Activated T-cell treated with anti-CD3 and anti-CD28 coated beads for 24 hours (primary cell): ENCODE measurements around the gene LHX6.

Source experiments
- DNase-seq: peaks from one replicate; pipeline ENCODE4 v3.0.0-alpha.2; 2020; ENCODE audit warnings: low read depth

Gene LHX6

DNA sequence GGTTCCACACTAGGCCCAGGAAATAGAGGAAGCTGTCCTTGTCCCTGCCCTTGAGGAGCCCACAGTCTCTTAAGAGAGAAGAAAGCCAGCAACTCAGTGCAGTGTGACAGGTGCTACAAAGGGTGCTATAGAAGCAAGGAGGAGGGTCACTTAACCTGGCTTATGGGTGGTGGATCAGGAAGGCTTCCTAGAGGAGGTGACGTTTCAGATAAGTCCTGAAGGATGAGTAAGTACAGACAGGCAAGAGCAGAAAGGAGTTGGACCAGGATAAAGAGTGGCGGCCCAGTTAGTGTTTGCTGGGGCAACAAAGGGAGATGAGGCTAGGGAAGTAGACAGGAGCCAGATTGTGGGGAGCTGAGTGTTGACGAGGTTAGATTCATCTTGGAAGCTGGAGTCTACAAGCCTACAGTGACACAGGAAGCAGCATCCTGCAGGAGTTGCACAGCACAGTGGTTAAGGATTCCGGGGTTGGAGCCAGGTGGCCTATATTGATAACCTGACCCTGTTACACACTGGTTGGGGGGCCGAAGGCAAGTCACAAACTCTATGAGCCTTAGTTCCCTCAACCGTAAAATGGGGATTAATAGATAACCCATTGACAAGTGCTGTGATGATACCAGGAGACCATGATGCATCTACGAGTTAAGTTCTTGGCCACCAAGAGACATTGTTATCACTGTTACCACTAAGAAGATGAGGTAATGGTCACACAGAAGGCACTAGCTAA, 5.4 kb upstream of the LHX6 start:
- no peak for DNase-seq

DNA sequence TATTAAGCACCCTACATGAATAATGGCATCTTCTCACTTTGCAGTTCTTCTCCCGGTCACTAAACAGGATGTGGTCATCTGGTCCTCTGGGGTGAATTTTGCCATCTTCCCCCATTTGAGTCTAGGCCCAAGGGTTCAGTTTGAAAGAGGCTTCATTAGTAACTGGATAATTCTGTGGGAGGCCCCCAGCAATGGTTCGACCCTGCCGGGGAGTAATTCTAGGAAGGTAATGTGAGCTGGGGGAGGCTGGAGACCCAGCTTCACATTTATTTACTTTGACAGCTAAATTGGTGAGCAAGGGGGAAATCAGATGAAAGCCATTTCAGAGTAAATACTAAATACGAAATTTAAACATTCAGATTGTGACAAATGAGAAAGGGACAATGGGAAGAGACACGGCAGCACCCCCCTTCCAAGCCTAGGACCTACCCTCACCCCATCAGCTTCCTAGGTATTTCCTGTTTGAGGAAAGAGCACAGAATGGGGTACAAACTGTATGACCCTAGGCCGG, 4.1 kb upstream of the LHX6 start:
- DNase-seq: no peak

DNA sequence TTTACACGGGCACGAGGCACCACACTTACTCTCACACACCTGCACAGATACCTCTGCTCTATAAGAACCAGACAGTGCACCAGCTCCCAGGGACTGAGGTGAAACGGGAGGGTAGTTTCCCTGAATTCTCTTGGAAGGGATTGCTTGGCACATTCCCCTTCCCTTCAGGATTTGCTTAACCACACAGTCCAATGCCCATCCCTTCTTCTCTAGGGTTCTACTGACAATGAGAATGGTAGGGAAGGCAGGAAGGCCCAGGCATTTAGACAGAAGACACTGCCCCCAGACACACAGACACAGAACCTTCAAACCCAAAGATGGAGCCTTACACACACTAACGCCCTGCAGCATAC, 704 bp upstream of the LHX6 start:
- no peak for DNase-seq

DNA sequence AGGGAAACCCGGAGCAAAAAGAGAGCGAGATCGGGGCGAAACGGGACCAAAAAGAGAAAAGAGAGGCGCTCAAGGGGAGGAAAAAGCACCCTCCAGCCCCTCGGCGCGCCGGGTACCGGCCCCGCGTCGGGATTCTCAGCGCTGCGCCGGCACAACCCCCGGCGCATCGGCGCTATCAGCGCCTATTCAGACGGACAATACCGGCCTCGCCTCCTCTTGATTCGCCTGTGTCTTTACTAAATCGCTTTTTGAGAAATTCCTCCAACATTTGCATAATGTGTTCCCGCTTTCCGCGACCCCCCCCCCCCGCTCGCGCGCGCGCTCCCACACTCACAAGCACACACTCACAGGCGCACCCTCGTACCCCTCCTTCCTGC, 578 bp downstream of the LHX6 start:
- no peak for DNase-seq

DNA sequence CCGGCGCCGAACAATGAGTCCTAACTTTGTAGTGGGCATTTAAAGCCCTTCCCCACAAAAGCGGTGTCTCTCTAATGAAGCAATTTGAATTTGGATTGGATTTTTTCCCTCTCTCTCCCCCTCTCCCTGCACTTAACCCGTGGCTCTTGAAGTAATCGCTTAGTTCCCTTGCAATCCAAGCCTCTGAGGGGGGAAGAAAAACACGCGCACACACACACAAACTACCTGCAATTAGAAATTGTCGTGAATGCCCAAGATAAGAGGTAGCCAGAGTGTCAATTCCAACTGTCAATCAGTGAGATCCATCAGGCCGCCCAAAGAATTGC, 1.2 kb downstream of the LHX6 start:
- no peak for DNase-seq

DNA sequence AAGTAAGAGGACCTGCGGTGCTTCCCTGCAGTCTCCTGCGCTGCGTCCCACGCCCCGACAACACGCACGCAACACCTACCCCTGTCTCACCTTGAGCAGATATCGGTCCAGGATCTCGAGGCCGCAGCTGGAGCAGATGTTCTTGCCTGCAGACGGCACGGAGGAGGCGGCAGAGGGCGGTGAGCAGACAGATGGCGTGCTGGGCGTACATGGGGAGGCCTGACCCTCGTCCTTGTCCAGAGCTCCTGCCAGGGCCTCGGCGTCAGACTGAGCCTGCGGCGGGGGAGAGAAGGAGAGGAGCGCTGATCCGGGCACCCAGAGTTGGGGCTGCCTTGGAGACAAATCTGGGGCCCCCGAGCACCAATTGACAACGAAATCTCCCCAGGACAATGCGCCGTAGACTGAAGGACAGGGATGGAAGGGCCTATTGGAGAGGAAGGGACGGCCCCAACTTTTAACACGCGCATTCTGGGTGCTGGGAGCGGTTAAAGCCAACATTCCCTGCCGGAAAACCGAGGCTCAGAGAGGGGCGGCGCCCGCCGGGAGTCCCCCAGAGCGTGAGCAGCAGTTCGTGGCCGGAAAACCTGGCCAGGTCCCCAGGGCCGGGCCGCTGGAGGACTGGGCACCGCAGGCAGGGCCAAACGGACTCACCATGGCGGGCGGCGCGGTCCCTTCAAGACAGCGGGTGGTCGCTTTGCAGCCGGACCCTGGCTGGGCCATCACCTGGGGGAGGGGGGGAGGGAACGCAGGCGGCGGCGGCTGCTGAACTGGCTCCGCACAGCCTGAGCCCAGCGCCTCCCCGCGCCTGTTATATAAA, 1.8 kb downstream of the LHX6 start:
- DNase-seq: no peak

DNA sequence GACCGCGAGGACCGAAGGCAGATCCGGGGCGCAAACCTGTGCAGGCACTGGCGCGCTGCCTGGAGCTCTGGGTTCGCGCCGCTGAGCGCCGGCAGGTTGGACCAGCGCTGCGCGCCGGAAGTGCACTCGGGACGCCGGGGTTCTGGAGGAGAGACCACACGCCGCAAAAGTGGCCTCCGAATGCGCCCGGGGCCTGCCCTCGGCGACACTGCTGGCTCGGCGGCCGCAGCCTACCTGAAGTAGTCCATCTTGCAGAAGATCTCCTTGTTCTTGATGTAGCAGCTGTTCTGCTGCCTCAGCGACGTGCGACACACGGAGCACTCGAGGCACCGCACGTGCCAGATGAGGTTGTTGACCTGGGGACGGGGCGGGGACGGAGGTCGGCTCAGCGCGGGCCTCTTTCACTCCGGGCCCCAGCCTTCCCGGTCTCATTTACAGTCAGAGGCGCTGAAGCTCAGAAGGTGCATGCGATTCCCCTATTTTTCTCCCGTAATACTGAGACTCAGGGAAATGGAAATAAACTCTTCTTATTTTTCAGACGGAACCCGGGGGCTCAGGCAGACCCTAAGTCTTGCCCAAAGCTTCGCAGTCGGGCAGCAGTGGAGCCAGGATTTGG, 2.5 kb downstream of the LHX6 start:
- DNase-seq: no peak

DNA sequence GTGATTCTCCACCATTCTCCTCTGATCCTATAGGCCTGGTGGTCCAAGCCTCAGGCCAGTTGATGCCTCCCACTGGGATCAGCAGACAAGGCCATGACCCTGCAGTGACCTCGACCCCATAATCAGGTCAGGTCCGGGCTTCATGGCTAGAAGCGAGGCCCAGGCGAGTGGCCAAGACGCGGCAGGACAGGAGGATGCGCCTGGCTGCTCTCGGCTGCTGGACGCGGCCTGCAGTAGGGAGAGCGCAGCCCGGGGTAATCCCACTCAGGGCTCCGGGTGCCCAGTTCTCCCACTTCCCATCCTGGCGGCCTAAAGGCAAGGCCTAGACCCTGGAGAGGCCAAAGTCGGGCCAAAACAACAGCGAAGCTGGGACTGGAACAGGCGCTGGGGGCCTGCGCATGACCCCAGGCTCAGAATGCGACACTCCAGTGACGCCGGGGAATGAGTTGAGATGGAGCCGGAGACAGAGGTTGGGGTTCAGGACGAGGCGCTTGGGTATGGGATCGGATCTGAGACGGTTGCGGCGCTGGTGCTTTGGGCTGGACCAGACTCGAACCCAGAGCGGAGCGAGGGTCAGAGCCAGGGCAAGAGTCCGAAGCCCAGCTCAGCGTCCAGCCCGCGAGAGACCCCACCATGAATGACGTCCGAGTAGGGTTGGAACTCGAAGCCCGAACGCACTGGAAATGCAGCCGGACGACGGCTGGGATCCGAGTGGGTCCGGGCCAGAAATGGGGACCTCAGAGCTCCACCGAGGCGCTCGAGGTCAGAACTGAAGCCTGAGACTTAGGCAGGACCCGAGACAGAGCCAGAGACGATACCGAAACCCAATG, 3.2 kb downstream of the LHX6 start:
- DNase-seq: no peak

DNA sequence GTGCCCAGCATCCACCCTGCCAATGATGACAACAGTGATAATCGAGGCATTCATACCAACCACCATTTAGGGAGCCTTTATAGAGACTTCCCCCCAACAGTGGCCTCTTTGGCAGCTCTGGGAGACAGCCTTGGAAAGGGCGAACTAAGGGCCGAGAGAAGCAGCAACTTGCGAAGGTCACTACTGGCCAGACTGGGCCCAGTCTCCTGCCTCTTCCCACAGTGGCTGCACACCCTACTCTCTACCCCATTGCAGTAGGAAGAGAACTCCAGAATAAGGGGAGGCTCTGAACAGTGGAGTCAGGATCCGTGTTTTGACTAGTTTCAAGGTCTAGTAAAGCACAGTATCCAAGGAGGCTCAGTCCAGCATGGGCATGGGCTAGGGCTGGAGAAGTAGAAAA, 5.3 kb downstream of the LHX6 start:
- DNase-seq: no peak

DNA sequence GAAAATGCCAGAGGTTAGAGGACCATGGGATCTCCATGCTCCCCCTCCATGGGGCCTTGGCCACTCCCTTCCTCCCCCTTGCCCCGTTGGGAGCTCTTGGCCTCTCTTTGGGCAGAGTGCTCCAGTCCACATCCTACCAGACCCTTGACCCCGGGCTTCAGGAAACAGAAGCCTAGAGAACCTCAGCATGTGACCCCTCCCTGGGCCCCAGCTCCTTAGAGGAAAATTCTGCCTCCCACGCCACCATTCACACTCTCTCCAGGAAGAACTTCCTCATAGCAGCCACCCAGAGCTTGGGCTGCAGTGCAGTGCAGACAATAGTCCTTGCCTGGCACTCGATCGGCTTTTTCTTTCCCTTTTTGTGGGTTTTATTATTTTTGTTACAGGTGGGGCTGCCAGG, 6.0 kb downstream of the LHX6 start:
- DNase-seq: no peak

DNA sequence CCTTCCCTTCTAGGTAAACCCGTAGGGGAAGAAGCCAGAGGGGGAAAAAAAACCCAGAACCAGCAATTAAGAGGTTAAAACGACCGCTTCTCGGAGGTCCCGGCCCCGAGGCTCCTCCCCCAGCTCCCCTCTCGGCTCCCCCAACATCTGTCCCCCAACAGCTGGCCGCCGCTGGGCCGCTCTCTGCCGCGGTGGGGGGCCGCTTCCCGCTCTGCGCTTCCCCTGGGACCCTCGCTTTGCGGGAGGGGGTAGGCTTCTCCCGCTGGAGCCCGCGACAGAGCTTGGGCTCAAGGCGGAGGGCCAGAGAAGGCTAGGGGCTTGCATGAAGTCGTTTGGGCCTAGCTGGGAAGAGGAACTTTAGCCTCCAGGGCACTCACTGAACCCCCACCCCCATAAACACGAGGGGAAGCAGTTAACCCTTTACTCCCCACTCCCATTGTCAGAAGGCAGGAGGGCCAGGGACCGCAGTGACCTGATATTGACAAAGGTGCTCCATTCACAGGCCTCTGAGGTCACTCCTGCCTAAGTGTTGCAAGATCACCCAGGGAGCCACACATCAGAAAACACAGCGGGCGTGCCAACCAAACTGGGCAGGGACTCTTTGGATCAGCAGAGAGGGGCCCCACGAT, 7.5 kb downstream of the LHX6 start:
- DNase-seq: no peak

DNA sequence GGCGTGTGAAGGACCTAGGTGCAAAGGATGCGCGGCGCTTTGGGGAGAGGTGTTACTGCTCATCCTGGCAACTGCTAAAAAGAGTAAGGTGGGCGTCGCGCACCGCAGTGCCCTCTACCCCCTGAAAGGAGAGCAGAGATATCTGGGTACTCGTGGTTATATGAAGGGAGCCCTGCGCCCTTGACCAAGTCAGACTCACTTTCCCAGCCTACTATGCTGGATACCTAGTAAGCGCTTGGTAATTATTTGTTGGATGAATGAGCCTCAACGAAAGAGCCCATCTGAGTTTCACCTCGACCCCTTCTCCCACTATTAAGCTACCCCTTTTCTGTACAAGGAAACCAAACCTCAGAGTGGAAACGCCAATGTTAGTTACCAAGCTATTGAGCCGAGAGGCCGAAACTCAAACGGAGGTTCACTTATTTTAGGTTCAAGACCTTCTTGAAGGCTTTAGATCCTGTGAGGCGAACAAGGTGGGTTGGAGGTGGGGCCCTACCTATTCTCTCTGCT, 8.0 kb downstream of the LHX6 start:
- DNase-seq: no peak

DNA sequence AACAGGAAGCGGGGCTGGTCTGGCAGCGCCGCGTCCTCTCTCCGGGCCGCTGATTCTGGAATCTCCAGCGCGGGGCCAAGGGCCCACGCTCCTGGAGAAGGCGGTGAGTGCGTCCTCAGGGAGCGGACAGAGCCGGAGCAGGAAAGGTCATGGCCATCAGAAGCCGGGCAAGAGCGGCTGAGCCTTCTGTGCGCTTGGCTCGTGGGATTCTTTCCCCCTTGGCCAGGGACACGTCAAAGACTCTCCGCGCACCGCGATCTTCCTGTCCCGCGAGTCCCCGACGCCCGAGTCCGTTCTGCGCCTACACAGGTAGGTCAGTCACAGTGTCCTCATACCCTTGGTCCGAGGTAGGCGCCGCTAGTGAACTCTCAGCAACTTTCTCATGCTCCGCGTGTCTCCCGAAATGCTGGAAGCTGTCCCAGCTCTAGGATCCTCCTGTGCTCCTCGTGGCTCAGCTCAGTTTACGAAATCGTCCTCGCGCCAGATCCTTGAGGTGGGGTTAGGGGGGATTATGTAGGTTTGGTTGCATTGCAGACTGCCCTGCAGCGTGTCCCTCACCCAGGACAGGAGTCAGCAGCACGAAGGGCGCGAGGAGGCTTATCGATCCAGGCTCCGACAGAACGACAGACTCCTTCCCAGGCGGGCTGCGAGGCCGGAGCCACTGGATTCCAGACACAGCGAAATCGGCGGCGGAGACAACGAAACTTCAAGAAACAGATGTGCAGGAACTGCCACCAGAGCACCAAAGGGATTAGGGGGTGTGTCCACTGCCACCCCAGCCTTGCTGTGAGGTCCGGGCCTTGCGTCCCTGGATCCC, 8.7 kb downstream of the LHX6 start:
- no peak for DNase-seq

DNA sequence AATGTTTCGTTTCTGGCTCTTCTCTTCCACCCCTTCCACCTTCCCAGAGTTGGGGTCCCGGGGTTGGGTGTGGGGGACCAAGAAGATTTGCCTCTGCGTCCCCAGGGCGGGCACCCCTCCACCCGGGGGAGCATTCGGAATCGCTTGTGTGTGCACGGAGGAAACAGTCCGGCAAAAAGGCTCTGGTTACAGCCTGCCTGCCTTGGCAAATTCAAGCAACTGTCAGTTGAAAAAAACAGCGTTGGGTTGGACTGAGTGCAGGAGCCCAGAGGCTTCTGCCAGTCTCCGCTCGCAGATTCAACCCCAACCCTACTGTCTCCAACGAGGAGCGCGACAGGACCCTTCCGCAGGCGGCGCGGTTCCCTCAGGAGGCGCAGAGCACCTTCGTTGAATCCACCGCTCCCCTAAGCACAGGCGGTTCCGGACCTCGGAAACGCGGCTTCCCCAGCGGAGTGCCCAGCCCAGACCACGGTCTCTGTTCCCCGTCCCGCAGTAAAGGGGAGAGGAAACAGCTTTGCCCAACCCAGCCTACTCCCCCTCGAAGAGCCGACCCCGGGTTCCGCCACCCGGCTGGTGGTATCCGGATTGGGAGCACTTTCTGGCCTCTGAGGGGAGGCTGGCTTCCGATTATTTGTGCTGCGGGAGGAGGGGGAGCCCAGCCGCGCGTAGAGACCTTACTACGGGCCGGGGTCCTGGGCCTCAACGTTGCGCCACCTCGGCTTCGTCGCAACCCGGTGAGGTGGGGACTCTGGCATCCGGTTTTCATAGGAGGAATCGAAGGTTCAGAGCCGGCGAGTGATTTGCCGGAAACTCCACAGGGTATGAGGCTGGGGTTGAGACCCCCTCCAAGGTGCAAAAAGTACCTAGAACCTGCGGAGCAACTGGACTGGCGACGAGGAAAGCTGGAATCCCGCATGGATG, 9.6 kb downstream of the LHX6 start:
- no peak for DNase-seq

DNA sequence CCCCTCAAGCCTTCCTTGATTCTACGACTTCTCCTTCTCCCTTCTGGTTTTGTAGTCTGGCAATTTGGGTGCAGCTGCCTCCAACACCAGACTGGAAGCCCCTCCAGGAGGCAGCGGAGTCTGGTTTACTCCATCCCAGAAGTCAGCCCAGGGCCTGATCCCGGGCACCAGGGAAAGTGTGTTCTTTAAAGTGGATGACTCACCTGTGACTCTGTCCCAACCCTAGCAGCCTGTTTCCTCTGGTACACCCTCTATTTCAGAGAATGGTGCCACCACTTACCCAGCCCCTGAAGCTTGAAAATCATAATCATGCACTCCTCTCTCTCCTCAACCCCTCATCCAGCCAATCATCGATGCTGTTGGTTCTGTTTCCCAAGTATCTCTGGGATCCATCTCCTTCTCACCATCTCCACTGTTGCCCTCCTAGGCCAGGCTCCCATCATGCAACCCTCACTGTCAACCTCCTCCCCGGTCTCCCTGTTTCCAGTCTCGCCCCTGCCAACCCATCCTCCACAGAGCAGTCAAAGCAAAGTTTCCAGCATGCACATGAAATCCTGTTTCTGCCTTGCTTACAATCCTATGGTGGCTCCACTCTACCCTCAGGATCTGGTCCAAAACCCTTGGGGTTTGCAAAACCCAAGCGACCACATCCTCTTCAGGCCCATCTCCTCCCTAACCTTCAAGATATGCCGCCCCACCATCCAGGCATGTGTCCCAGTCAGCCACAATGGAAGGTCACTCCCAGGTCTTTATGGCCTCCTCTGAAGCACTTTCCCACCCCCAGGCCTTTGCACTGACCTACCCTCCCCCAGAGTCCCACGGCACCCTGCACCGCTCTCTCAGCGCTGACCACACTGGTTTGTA, 10.5 kb downstream of the LHX6 start:
- DNase-seq: no peak

DNA sequence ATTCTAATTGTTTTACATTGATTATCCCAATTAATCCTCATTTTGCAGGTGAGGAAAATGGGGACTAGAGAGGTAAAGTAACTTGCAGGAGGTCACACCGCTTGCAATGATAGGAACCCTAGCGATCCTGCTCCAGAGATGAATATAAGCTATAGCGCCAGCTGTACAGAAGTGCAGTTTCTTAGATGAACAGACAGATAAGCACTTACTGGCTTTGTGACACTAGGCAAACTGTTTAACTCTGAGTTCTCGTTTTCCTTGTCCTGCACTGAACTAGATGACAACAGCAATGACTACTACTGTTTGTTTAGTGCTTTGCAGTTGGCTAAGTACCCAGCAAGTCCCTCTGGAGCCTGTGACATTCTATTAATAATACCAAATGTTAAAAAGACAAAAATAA, 11.1 kb downstream of the LHX6 start:
- DNase-seq: no peak

DNA sequence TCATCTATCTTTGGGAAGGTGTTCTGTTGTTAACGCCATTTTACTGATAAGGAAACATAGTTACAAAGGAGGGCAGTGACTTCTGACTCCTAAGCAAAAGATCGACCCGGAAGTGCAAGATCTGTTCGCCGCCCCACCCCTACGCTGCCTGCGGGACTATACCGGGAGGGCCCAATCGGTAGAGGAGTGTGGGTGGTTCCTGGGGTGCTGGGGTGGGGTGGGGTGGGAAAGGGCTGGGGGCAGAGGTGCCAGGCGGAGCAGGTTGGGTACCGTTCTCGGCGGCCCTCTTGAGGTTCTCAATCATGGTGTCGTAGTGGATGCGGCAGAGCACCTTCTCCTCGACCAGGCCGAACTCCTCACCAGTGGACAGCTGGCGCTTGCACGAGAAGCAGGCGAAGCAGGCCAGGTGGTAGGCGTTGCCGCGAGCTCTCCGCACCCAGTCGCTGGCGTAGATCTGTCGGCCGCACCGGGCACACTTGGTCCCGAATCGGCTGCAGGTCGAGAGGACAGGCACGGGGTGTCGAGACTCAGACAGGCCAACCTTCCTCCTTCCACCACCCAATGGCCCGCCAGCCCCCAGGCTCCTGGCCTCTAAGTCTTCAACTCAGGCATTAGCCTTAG, 11.8 kb downstream of the LHX6 start:
- DNase-seq: no peak

DNA sequence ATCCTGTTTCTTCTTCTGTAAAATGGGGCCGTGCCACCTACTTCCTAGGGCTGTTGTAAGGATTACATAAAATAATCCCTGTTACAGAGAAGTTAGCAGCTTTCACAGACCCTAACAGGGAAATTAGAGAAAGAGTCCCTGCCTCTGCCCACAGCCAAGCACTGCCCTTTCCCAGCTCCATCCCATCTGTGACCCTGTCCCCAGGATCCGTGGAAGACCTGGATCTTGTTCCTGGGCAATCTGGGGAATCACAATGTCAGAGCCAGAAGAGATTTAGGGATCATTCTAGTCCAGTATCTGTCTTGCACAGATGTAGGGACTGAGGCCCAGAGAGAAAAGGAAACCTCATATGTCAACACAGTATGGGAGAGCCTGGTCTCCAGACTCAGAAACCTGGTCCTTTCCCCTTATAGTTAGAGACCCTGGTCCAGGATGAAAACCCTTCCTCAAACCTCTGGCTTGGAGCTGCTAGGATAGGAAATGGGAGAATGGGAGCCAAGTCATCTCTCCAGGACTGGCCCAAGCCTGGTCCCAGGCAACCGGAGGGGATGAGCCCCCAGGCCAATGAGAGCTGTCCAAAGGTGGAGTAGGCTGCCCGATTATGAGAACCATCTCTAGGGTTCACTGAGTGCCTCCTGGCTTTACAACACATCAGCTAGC, 12.5 kb downstream of the LHX6 start:
- no peak for DNase-seq
